Activated naive CD4-positive, alpha-beta T cell treated with anti-CD3 and anti-CD28 coated beads for 36 hours (primary cell): ENCODE data around the gene EHD1. TPM values are rescaled to one million over a fixed set of nuclear protein-coding genes. Genes with fewer than 3 reads are reported as not detected.
A peak's percentile ranks its signal among the peaks of the same experiment; 100 is the strongest.

ENCODE experiments used
- CTCF ChIA-PET: fragments of 350-600 bp; sonication (Branson Sonifier 250); formaldehyde crosslinking; loops from one replicate; lab custom pipeline; 2021; ENCODE audit warnings: antibody characterized with exemption; lab: Charles Lee
- DNase-seq: peaks from one replicate; pipeline ENCODE4 v3.0.0-alpha.2; 2020
- H3K27ac Mint-ChIP-seq: one replicate; pipeline ENCODE4 v1.8.0; 2021; ENCODE audit warnings: mild to moderate bottlenecking, mixed read lengths
- H3K27me3 Mint-ChIP-seq: one replicate; pipeline ENCODE4 v1.8.0; 2021; ENCODE audit warnings: low read depth, mixed read lengths
- H3K36me3 Mint-ChIP-seq: one replicate; pipeline ENCODE4 v1.8.0; 2021; ENCODE audit warnings: low read depth, mixed read lengths
- H3K4me1 Mint-ChIP-seq: one replicate; pipeline ENCODE4 v1.8.0; 2021; ENCODE audit warnings: low read depth, mixed read lengths
- H3K4me3 Mint-ChIP-seq: one replicate; pipeline ENCODE4 v1.8.0; 2021; ENCODE audit warnings: mild to moderate bottlenecking, moderate library complexity, mixed read lengths
- H3K9me3 Mint-ChIP-seq: one replicate; pipeline ENCODE4 v1.8.0; 2021; ENCODE audit warnings: mixed read lengths
- intact Hi-C: fragments of 100-400 bp; cut with micrococcal nuclease; formaldehyde crosslinking; loops from one replicate; pipeline ENCODE4 v1.15.1; 2023
- total RNA-seq, 2 experiments: library from RNA; stranded (reverse); gene quantifications; one replicate each; pipeline ENCODE4 v1.2.3, GENCODE V29; 2021

The EHD1 gene
- total RNA-seq, 2 experiments from 2014 or later, result 124 to 132 TPM

- peaks cover 49% of the 10 kb centered on the region for H3K36me3 Mint-ChIP-seq
- H3K9me3 Mint-ChIP-seq, result peaks cover 6% of the 10 kb centered on the region
- H3K27ac Mint-ChIP-seq, result peak overlapping the region; percentile 89
- CTCF ChIA-PET, result interaction anchor here (0.5 to 32.9 kb wide), 4 partner anchors 9 to 530 kb away, joined by 5 to 992 read pairs (median 157); partner anchors contain the start of genes CDC42BPG and EHD1
- peaks cover 92% of the 10 kb centered on the region for H3K4me1 Mint-ChIP-seq
- no peaks in the 10 kb centered on the region for H3K27me3 Mint-ChIP-seq
- H3K4me3 Mint-ChIP-seq, result peak overlapping the region; percentile 59
- peak; percentile 72 for DNase-seq
- intact Hi-C loops, result loop anchor here (1.0 to 10.0 kb wide), 2 partner anchors 10 to 626 kb away; partner anchors contain the start of gene MALAT1
These were observed 9.4 kb downstream of the EHD1 start for GRCh38 chr11:64868904-64869570.

GRCh38 chr11:64867748-64868462, 10.5 kb downstream of the EHD1 start:
- H3K36me3 Mint-ChIP-seq, result peaks cover 45% of the 10 kb centered on the region
- intact Hi-C loops, result loop anchor here (10.0 kb wide), 1 partner anchor 627 kb away; the partner anchor contains the start of gene MALAT1
- H3K4me3 Mint-ChIP-seq, result peak overlapping the region; percentile 59
- peaks cover 6% of the 10 kb centered on the region for H3K9me3 Mint-ChIP-seq
- H3K4me1 Mint-ChIP-seq, result peaks cover 97% of the 10 kb centered on the region
- H3K27ac Mint-ChIP-seq, result peak overlapping the region; percentile 89
- CTCF ChIA-PET, result interaction anchor here (3.1 to 32.9 kb wide), 3 partner anchors 8 to 19 kb away, joined by 26 to 992 read pairs (median 288); partner anchors contain the start of genes CDC42BPG and EHD1
- H3K27me3 Mint-ChIP-seq, result no peaks in the 10 kb centered on the region
- peak; percentile 55 for DNase-seq

GRCh38 chr11:64866173-64866491, 12.3 kb downstream of the EHD1 start:
- intact Hi-C loops, result loop anchor here (10.0 kb wide), 1 partner anchor 629 kb away; the partner anchor contains the start of gene MALAT1
- peaks cover 34% of the 10 kb centered on the region for H3K36me3 Mint-ChIP-seq
- CTCF ChIA-PET, result interaction anchor here (16.2 to 32.9 kb wide), 2 partner anchors 16 to 21 kb away, joined by 288 to 992 read pairs; partner anchors contain the start of genes CDC42BPG and EHD1
- H3K4me1 Mint-ChIP-seq, result peaks cover 95% of the 10 kb centered on the region
- peak overlapping the region; percentile 97 for H3K27ac Mint-ChIP-seq
- no peaks in the 10 kb centered on the region for H3K27me3 Mint-ChIP-seq
- DNase-seq, result no peak
- H3K4me3 Mint-ChIP-seq, result peak overlapping the region; percentile 56
- H3K9me3 Mint-ChIP-seq, result peaks cover 6% of the 10 kb centered on the region

GRCh38 chr11:64865286-64866172, 12.9 kb downstream of the EHD1 start:
- H3K4me1 Mint-ChIP-seq, result peaks cover 95% of the 10 kb centered on the region
- H3K9me3 Mint-ChIP-seq, result peaks cover 6% of the 10 kb centered on the region
- intact Hi-C loops, result loop anchor here (1.0 to 10.0 kb wide), 6 partner anchors 9 to 629 kb away; partner anchors contain the start of genes ATG2A, EHD1 and MALAT1
- peak; percentile 84 for DNase-seq
- H3K27me3 Mint-ChIP-seq, result no peaks in the 10 kb centered on the region
- H3K27ac Mint-ChIP-seq, result peak overlapping the region; percentile 97
- CTCF ChIA-PET, result interaction anchor here (16.2 to 32.9 kb wide), 2 partner anchors 15 to 21 kb away, joined by 288 to 992 read pairs; partner anchors contain the start of genes CDC42BPG and EHD1
- H3K4me3 Mint-ChIP-seq, result peak overlapping the region; percentile 56
- peaks cover 32% of the 10 kb centered on the region for H3K36me3 Mint-ChIP-seq

- H3K4me3 Mint-ChIP-seq, result peak overlapping the region; percentile 56
- H3K9me3 Mint-ChIP-seq, result peaks cover 6% of the 10 kb centered on the region
- peak overlapping the region; percentile 97 for H3K27ac Mint-ChIP-seq
- CTCF ChIA-PET, result interaction anchor here (16.2 to 32.9 kb wide), 2 partner anchors 14 to 22 kb away, joined by 288 to 992 read pairs; partner anchors contain the start of genes CDC42BPG and EHD1
- H3K36me3 Mint-ChIP-seq, result peaks cover 35% of the 10 kb centered on the region
- no peaks in the 10 kb centered on the region for H3K27me3 Mint-ChIP-seq
- H3K4me1 Mint-ChIP-seq, result peaks cover 95% of the 10 kb centered on the region
- peak; percentile 84 for DNase-seq
- intact Hi-C loops, result loop anchor here (1.0 to 10.0 kb wide), 6 partner anchors 8 to 630 kb away; partner anchors contain the start of genes ATG2A, EHD1 and MALAT1
These were observed 13.7 kb downstream of the EHD1 start for GRCh38 chr11:64864473-64865285.

- H3K36me3 Mint-ChIP-seq, result peaks cover 40% of the 10 kb centered on the region
- peak overlapping the region; percentile 97 for H3K27ac Mint-ChIP-seq
- CTCF ChIA-PET, result interaction anchor here (16.2 to 32.9 kb wide), 2 partner anchors 14 to 23 kb away, joined by 288 to 992 read pairs; partner anchors contain the start of genes CDC42BPG and EHD1
- peak overlapping the region; percentile 56 for H3K4me3 Mint-ChIP-seq
- DNase-seq, result no peak
- peaks cover 95% of the 10 kb centered on the region for H3K4me1 Mint-ChIP-seq
- peaks cover 6% of the 10 kb centered on the region for H3K9me3 Mint-ChIP-seq
- H3K27me3 Mint-ChIP-seq, result no peaks in the 10 kb centered on the region
- intact Hi-C loops, result loop anchor here (2.0 to 10.0 kb wide), 2 partner anchors 53 to 631 kb away; partner anchors contain the start of genes ATG2A and MALAT1
These were observed 14.3 kb downstream of the EHD1 start for GRCh38 chr11:64864135-64864472.

GRCh38 chr11:64863391-64864060, 14.9 kb downstream of the EHD1 start:
- H3K4me1 Mint-ChIP-seq, result peaks cover 95% of the 10 kb centered on the region
- no peak for DNase-seq
- intact Hi-C loops, result loop anchor here (2.0 to 10.0 kb wide), 2 partner anchors 53 to 631 kb away; partner anchors contain the start of genes ATG2A and MALAT1
- peaks cover 42% of the 10 kb centered on the region for H3K36me3 Mint-ChIP-seq
- CTCF ChIA-PET, result interaction anchor here (16.2 to 32.9 kb wide), 2 partner anchors 13 to 23 kb away, joined by 288 to 992 read pairs; partner anchors contain the start of genes CDC42BPG and EHD1
- peak overlapping the region; percentile 32 for H3K4me3 Mint-ChIP-seq
- H3K27ac Mint-ChIP-seq, result peak overlapping the region; percentile 97
- H3K9me3 Mint-ChIP-seq, result peaks cover 6% of the 10 kb centered on the region
- H3K27me3 Mint-ChIP-seq, result no peaks in the 10 kb centered on the region

GRCh38 chr11:64862987-64863390, 15.4 kb downstream of the EHD1 start:
- intact Hi-C loops, result loop anchor here (10.0 kb wide), 1 partner anchor 632 kb away; the partner anchor contains the start of gene MALAT1

GRCh38 chr11:64861227-64861975, 17.0 kb downstream of the EHD1 start:
- Mint-ChIP-seq H3K27me3 (no peaks in the 10 kb centered on the region), H3K36me3 (peaks cover 44% of the 10 kb centered on the region), H3K9me3 (peaks cover 6% of the 10 kb centered on the region), H3K27ac (peak overlapping the region; percentile 99), H3K4me1 (peaks cover 94% of the 10 kb centered on the region), H3K4me3 (peak overlapping the region; percentile 33)
- peak; percentile 52 for DNase-seq
- CTCF ChIA-PET, result interaction anchor here (0.6 to 32.9 kb wide), 4 partner anchors 8 to 134 kb away, joined by 3 to 992 read pairs (median 157); partner anchors contain the start of genes CDC42BPG and EHD1
- intact Hi-C loops, result loop anchor here (10.0 kb wide), 1 partner anchor 633 kb away; the partner anchor contains the start of gene MALAT1

More at GRCh38 chr11:64862987-64863390, 15.4 kb downstream of the EHD1 start:
- peaks cover 95% of the 10 kb centered on the region for H3K4me1 Mint-ChIP-seq
- H3K27ac Mint-ChIP-seq, result peak overlapping the region; percentile 97
- H3K36me3 Mint-ChIP-seq, result peaks cover 42% of the 10 kb centered on the region
- H3K27me3 Mint-ChIP-seq, result no peaks in the 10 kb centered on the region
- CTCF ChIA-PET, result interaction anchor here (16.2 to 32.9 kb wide), 2 partner anchors 13 to 24 kb away, joined by 288 to 992 read pairs; partner anchors contain the start of genes CDC42BPG and EHD1
- H3K4me3 Mint-ChIP-seq, result peak overlapping the region; percentile 51
- peaks cover 6% of the 10 kb centered on the region for H3K9me3 Mint-ChIP-seq
- no peak for DNase-seq
